ENCODE results near the gene F7. TPM values are rescaled to one million over a fixed set of nuclear protein-coding genes. Genes with fewer than 3 reads are reported as not detected.

The F7 gene
- total and polyA plus RNA-seq, 2 donors (not counting 3 experiments of a cell fraction or from before 2014, with no cell fraction given) = not detected

GRCh38 chr13:113080361-113080831 is 25.2 kb upstream of the F7 start:
- BruUV-seq (replicated peaks) = no TSS peak
- H3K4me2 ChIP-seq (ENCODE audit: insufficient read depth, low read length) = no peak overlapping the region
- H3K9me1 ChIP-seq (replicated peaks; ENCODE audit: control insufficient read depth, extremely low read depth, insufficient read depth, low read length) = no peaks in the 10 kb centered on the region
- H3K4me1 ChIP-seq (ENCODE audit: control insufficient read depth, extremely low read depth, insufficient read depth, low read length) = no peaks in the 10 kb centered on the region
- H3K36me3 ChIP-seq (ENCODE audit: control insufficient read depth in 2 of 2, extremely low read depth in 1 of 2, insufficient read depth in 2 of 2, low read length in 2 of 2) = no peaks in the 10 kb centered on the region
- ChIA-PET POLR2A (no interaction called here), CTCF (no interaction called here)
- no peak overlapping the region for H3K4me3 ChIP-seq (replicated peaks in 1 of 3; ENCODE audit: insufficient read depth in 1 of 3, low read depth in 1 of 3, low read length in 3 of 3)
- TF ChIP-seq POLR2A (IDR thresholded peaks at IDR 0.05; ENCODE audit: low read depth, low read length) (no peak), GATA2 (IDR thresholded peaks at IDR 0.05; ENCODE audit: insufficient read depth, insufficient read length, low read depth, low read length) (no peak)
- no peaks in the 10 kb centered on the region for H3K79me2 ChIP-seq (ENCODE audit: control insufficient read depth, insufficient read depth, low read length)
- H3K9me3 ChIP-seq (replicated peaks; ENCODE audit: control insufficient read depth, insufficient read depth, low read length) = no peaks in the 10 kb centered on the region
- no peak overlapping the region for H2AFZ ChIP-seq (ENCODE audit: low read depth, low read length)
- DNase-seq (ENCODE audit: low read depth, low spot score) (no peak), FAIRE-seq (no peak)
- no peak overlapping the region for H3K27ac ChIP-seq (ENCODE audit: insufficient read depth, low read depth, low read length)
- intact Hi-C loops (cut with micrococcal nuclease) = no loop called here
- H3K27me3 ChIP-seq (ENCODE audit: control insufficient read depth in 2 of 2, insufficient read depth in 2 of 2, low read length in 2 of 2) = no peaks in the 10 kb centered on the region
- H3K9ac ChIP-seq (replicated peaks; ENCODE audit: extremely low read depth, insufficient read depth, low read length) = no peak overlapping the region
- H4K20me1 ChIP-seq (replicated peaks; ENCODE audit: control insufficient read depth, extremely low read depth, insufficient read depth, low read length) = no peaks in the 10 kb centered on the region
- dilution Hi-C loops (cut with MboI; ENCODE audit: extremely low pct_ligation_motif_present, low sequenced_read_pairs) = no loop called here

GRCh38 chr13:113080901-113081521 is 24.6 kb upstream of the F7 start:
- CTCF ChIA-PET = no interaction called here
- DNase-seq (ENCODE audit: low read depth, low spot score) = no peak
- dilution Hi-C loops (cut with MboI; ENCODE audit: extremely low pct_ligation_motif_present, low sequenced_read_pairs) (no loop called here), intact Hi-C loops (cut with micrococcal nuclease) (no loop called here)
- Histone ChIP-seq H3K36me3 (ENCODE audit: control insufficient read depth in 2 of 2, extremely low read depth in 1 of 2, insufficient read depth in 2 of 2, low read length in 2 of 2) (no peaks in the 10 kb centered on the region), H3K4me2 (ENCODE audit: insufficient read depth, low read length) (no peak overlapping the region), H3K4me3 (replicated peaks in 1 of 3; ENCODE audit: insufficient read depth in 1 of 3, low read depth in 1 of 3, low read length in 3 of 3) (no peak overlapping the region), H4K20me1 (replicated peaks; ENCODE audit: control insufficient read depth, extremely low read depth, insufficient read depth, low read length) (no peaks in the 10 kb centered on the region), H2AFZ (ENCODE audit: low read depth, low read length) (no peak overlapping the region), H3K9me1 (replicated peaks; ENCODE audit: control insufficient read depth, extremely low read depth, insufficient read depth, low read length) (no peaks in the 10 kb centered on the region), H3K27me3 (ENCODE audit: control insufficient read depth in 2 of 2, insufficient read depth in 2 of 2, low read length in 2 of 2) (no peaks in the 10 kb centered on the region), H3K4me1 (ENCODE audit: control insufficient read depth, extremely low read depth, insufficient read depth, low read length) (no peaks in the 10 kb centered on the region), H3K27ac (ENCODE audit: insufficient read depth, low read depth, low read length) (no peak overlapping the region), H3K9ac (replicated peaks; ENCODE audit: extremely low read depth, insufficient read depth, low read length) (no peak overlapping the region), H3K9me3 (replicated peaks; ENCODE audit: control insufficient read depth, insufficient read depth, low read length) (no peaks in the 10 kb centered on the region), H3K79me2 (ENCODE audit: control insufficient read depth, insufficient read depth, low read length) (no peaks in the 10 kb centered on the region)
- no TSS peak for BruUV-seq (replicated peaks)
- POLR2A ChIA-PET = no interaction called here
- no peak for FAIRE-seq
- no peak for TF ChIP-seq POLR2A (IDR thresholded peaks at IDR 0.05; ENCODE audit: low read depth, low read length)
- TF ChIP-seq CTCF (IDR thresholded peaks at IDR 0.05; ENCODE audit: extremely low read depth in 1 of 2, insufficient read depth in 1 of 2, low read depth in 1 of 2, low read length in 2 of 2) = no peak
- no peak for TF ChIP-seq GATA2 (IDR thresholded peaks at IDR 0.05; ENCODE audit: insufficient read depth, insufficient read length, low read depth, low read length)
- no peak for TF ChIP-seq MAX (IDR thresholded peaks at IDR 0.05; ENCODE audit: insufficient read depth, insufficient read length)
- no peak for TF ChIP-seq EZH2 (IDR thresholded peaks at IDR 0.05; ENCODE audit: borderline replicate concordance, low read depth, low read length, severe bottlenecking)
- no peak for TF ChIP-seq JUN (IDR thresholded peaks at IDR 0.05; ENCODE audit: borderline replicate concordance, insufficient read depth, insufficient read length, low read depth)
- no peak for TF ChIP-seq POLR2AphosphoS5 (IDR thresholded peaks at IDR 0.05; ENCODE audit: insufficient read depth, low read depth, low read length)
- TF ChIP-seq MYC (IDR thresholded peaks at IDR 0.05; ENCODE audit: low read depth, low read length) = no peak
- TF ChIP-seq FOS (IDR thresholded peaks at IDR 0.05; ENCODE audit: borderline replicate concordance, insufficient read depth, low read length) = no peak
